CD4-positive, alpha-beta T cell treated with Interleukin-17A for 4 hours (primary cell): ENCODE measurements around the gene ABCF1.

Source experiments
- DNase-seq: peaks from one replicate; pipeline ENCODE4 v3.0.0-alpha.2; 2020; ENCODE audit warnings: mixed read lengths

Gene ABCF1

DNA sequence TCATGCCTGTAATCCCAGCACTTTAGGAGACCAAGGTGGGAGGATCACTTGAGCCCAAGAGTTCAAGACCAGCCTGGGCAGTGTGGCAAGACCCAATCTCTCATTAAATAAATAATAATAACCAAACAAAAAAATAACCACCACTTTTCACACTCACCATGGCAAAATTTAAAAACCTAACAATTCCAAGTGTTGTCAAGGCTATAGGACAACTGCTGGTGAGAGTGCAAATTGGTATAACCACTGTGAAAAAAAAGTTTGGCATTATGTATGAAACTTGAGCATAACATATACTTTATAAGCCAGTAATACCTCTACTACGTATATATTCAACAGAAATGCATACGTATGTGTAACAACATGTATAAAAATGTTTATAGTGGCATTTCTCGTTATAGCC is 10.3 kb upstream of the ABCF1 start:
- DNase-seq: no peak

- no peak for DNase-seq
These were observed 8.5 kb upstream of the ABCF1 start for GRCh38 chr6:30562470-30563425.

DNA sequence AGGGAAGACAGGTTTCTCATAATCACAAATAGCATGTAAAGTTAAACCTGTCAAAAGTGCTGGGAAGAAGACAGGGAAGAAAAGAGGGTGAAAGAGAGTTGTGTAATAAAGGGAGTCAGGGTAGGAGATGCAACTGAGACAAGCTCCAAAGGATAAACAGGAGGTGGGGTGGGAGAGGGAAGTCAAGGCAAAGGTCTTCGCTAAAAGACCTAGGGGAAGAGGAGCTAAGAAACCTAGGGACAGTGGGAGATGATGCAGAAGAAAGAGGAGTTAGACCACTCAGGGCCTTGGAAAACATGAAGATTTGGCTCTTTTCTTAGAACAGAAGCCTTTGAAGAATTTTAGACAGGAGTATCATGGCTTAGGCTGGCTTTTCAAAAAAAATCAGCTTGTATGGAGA is 7.1 kb upstream of the ABCF1 start:
- DNase-seq: no peak

DNA sequence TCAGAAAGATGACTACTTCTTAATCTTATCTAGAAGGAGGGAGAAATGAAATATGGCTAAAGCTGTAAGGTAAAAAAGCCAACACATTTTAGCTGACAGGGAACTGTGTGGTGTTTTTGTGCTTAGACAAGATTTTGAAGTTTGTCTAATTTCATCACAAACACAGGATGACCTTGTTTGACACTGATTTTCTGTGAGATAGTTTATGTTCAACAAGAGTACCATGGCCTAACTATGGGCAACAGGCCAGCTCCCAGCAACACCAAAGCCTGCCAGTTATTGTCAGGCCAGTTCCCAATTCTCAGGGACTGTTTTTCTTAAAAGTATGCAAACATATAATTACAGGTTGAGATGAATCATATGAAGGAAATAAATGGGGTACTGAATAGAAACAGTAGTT is 5.5 kb upstream of the ABCF1 start:
- DNase-seq: no peak

GRCh38 chr6:30568245-30568644 is 3.0 kb upstream of the ABCF1 start:
- DNase-seq: peak; percentile 15

- no peak for DNase-seq
These were observed 979 bp upstream of the ABCF1 start for GRCh38 chr6:30570263-30570662.

DNA sequence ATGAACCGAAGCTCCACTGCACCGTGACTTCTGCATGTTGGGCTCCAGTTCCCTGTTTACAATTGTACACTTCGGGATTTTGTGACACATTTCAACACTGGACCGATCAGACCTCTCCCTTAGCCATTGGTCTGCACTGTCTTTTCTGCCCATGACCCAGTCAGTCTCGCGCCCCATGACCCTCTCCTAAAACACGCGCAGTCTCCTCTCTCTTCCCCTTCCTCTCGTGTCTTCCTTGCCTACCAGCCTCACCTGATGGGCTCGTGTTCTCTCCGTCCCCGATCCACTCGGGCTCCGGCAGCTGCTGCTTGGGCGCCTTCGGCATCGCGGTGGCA is 535 bp upstream of the ABCF1 start:
- DNase-seq: no peak

DNA sequence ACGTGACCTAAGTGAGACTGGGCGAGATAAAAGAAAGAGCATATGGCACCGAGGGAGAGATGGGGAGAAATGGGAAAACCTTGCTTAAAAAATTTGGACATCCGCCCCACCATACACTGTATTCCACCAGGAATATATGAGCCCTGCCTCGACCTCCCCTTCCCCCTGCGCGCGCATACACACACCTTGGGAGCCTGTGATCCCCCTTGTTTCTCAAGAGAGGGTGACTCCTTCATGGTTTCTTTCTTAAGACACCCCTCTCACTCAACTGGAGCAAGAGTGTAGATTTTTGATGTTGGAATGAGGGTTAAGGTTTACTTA is 480 bp downstream of the ABCF1 start:
- DNase-seq: no peak

GRCh38 chr6:30572148-30572547 is 906 bp downstream of the ABCF1 start:
- no peak for DNase-seq

- no peak for DNase-seq
These were observed 1.9 kb downstream of the ABCF1 start for GRCh38 chr6:30573113-30573512.

DNA sequence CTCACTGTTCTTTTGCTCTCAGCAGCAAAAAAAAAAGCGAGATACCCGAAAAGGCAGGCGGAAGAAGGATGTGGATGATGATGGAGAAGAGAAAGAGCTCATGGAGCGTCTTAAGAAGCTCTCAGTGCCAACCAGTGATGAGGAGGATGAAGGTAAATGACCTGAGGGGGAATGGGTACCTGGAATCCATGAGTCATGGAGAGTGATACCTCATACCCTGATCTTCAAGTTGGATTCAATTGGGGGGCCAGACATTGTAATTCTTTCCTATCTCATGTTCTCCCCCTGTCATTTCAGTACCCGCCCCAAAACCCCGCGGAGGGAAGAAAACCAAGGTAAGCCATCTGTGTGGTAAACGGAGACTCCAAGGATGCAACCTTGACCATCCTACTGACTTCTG is 6.8 kb downstream of the ABCF1 start:
- no peak for DNase-seq

DNA sequence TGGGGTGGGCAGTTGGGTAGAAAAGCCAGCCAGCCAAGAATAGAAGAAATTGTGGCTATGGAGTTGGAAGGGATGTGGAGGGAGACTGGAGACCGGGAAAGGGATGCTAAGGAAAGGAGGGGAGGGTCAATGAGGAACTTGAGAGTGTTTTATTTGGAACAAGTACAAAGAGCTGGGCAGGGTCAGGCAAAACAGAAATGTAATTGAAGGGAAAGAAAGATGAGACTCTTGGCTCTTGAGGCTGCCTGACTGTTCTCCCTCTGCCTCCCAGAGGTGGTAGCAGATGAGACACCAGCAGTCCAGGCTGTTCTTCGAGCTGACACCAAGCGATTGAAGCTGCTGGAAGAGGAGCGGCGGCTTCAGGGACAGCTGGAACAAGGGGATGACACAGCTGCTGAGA is 12.7 kb downstream of the ABCF1 start:
- DNase-seq: no peak

DNA sequence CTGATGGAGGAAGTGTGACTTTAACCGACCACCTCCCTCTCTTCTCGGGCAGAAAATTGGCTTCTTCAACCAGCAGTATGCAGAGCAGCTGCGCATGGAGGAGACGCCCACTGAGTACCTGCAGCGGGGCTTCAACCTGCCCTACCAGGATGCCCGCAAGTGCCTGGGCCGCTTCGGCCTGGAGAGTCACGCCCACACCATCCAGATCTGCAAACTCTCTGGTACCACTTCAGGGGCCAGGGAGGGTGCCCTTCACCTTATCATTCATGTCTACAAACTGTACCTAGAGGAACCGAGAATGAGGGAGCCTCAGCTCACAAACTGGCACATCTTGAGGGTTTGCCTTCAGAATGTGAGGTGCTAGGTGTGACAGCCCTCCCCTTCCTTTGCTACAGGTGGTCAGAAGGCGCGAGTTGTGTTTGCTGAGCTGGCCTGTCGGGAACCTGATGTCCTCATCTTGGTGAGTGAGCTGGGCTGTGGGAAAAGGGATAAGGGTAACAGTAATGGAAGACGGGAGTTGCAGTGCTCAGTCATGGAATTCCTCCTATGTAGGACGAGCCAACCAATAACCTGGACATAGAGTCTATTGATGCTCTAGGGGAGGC is 18.6 kb downstream of the ABCF1 start:
- DNase-seq: no peak

DNA sequence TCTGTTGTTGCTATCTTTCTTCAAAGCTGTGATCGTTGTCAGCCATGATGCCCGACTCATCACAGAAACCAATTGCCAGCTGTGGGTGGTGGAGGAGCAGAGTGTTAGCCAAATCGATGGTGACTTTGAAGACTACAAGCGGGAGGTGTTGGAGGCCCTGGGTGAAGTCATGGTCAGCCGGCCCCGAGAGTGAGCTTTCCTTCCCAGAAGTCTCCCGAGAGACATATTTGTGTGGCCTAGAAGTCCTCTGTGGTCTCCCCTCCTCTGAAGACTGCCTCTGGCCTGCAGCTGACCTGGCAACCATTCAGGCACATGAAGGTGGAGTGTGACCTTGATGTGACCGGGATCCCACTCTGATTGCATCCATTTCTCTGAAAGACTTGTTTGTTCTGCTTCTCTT is 19.3 kb downstream of the ABCF1 start:
- DNase-seq: no peak

DNA sequence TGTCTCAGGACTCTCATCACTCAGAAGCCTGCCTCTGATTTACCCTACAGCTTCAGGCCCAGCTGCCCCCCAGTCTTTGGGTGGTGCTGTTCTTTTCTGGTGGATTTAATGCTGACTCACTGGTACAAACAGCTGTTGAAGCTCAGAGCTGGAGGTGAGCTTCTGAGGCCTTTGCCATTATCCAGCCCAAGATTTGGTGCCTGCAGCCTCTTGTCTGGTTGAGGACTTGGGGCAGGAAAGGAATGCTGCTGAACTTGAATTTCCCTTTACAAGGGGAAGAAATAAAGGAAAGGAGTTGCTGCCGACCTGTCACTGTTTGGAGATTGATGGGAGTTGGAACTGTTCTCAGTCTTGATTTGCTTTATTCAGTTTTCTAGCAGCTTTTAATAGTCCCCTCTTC is 19.8 kb downstream of the ABCF1 start:
- no peak for DNase-seq

- DNase-seq: no peak
These were observed 21.0 kb downstream of the ABCF1 start for GRCh38 chr6:30592287-30592686.

DNA sequence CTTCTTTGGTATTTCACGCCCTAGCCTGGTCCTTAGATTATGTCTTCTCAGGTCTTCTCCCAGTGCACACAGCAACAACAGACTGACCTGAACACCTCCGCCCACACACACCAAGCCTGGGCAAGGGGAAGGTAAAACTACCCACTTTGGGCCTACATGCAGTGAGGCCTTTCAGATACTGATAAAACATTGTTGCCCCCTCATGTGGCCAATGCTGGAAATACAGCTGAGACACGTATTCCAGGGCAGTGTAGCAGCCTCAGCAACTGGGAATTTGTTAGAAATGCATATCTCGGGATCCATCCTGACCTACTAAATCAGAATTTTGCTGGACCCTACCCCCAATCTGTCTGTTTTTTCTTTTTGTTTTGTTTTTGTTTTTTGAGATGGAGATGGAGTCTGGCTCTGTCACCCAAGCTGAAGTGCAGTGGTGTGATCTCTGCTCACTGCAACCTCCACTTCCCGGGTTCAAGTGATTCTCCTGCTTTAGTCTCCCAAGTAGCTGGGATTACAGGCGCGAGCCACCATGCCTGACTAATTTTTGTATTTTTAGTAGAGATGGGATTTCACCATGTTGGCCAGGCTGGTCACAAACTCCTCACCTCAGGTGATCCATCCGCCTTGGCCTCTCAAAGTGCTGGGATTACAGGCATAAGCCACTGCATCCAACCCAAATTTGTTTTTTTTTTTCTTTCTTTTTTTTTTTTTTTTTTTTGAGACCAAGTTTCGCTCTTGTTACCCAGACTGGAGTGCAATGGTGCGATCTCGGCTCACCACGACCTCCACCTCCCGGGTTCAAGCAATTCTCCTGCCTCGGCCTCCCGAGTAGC is 26.3 kb downstream of the ABCF1 start:
- peak; percentile 86 for DNase-seq

GRCh38 chr6:30598912-30599624 is 27.8 kb downstream of the ABCF1 start:
- no peak for DNase-seq

- DNase-seq: no peak
These were observed 28.5 kb downstream of the ABCF1 start for GRCh38 chr6:30599625-30600324.

- DNase-seq: no peak
These were observed 29.3 kb downstream of the ABCF1 start for GRCh38 chr6:30600451-30600961.

- DNase-seq: no peak
These were observed 30.2 kb downstream of the ABCF1 start for GRCh38 chr6:30601436-30601814.
